Naive B cell (primary cell): Measurements from ENCODE around the gene PDE8A. TPM values are rescaled to one million over a fixed set of nuclear protein-coding genes. Genes with fewer than 3 reads are reported as not detected.

Experiments used
- ATAC-seq, 2 donors: fragments of 150-1000 bp; cut with Tn5 transposase; 2 replicates each; pipeline ENCODE4 v1.10.0; 2021; ENCODE audit warnings: low read depth in 2 of 2, mild to moderate bottlenecking in 2 of 2, moderate library complexity in 2 of 2
- DNase-seq: peaks from one replicate; pipeline ENCODE4 v3.0.0; 2022
- H3K27ac Mint-ChIP-seq, 6 donors: one replicate each; pipeline ENCODE4 v1.8.0; 2020 to 2022; ENCODE audit warnings: mild to moderate bottlenecking in 6 of 6, mixed read lengths in 6 of 6, moderate library complexity in 5 of 6, inconsistent platforms in 2 of 6
- H3K27me3 Mint-ChIP-seq, 3 donors: one replicate each; pipeline ENCODE4 v1.8.0; 2021 to 2022; ENCODE audit warnings: mixed read lengths in 3 of 3, mild to moderate bottlenecking in 1 of 3
- H3K36me3 Mint-ChIP-seq, 2 donors: one replicate each; pipeline ENCODE4 v1.8.0; 2020 to 2022; ENCODE audit warnings: mixed read lengths in 2 of 2, inconsistent platforms in 1 of 2, mild to moderate bottlenecking in 1 of 2
- H3K4me1 Mint-ChIP-seq, 3 donors: one replicate each; pipeline ENCODE4 v1.8.0; 2020 to 2022; ENCODE audit warnings: mixed read lengths in 3 of 3, inconsistent platforms in 1 of 3, mild to moderate bottlenecking in 1 of 3, moderate library complexity in 1 of 3
- H3K4me3 Mint-ChIP-seq, 8 donors: one replicate each; pipeline ENCODE4 v1.8.0; 2020 to 2022; ENCODE audit warnings: mild to moderate bottlenecking in 8 of 8, mixed read lengths in 8 of 8, moderate library complexity in 8 of 8, inconsistent platforms in 2 of 8
- H3K9me3 Mint-ChIP-seq, 7 donors: one replicate each; pipeline ENCODE4 v1.8.0; 2020 to 2022; ENCODE audit warnings: mixed read lengths in 7 of 7, mild to moderate bottlenecking in 5 of 7, inconsistent platforms in 2 of 7, moderate library complexity in 1 of 7
- polyA plus RNA-seq, 6 donors: library from polyadenylated mRNA; unstranded; fragments of 300-500 nt; fragmentation: Illumina TruSeq; gene quantifications; one replicate each; pipeline ENCODE4 v1.2.3, GENCODE V29; 2021; ENCODE audit warnings: low read depth in 6 of 6

The PDE8A gene
- polyA plus RNA-seq, 6 donors from 2014 or later: 3.1 to 6.5 (median 4.0) TPM

- peaks cover 3 to 6% of the 10 kb centered on the region in 2 donors for H3K36me3 Mint-ChIP-seq
- no peak overlapping the region for H3K4me3 Mint-ChIP-seq
- no peak for DNase-seq
- ATAC-seq: no peak
- H3K27me3 Mint-ChIP-seq: no peaks in the 10 kb centered on the region
- H3K9me3 Mint-ChIP-seq: no peaks in the 10 kb centered on the region
- no peak overlapping the region for H3K27ac Mint-ChIP-seq
- H3K4me1 Mint-ChIP-seq: no peaks in the 10 kb centered on the region
Observed at GRCh38 chr15:85108136-85108535, 126.5 kb downstream of the PDE8A start.

GRCh38 chr15:85109333-85109732 lies 127.7 kb downstream of the PDE8A start:
- Mint-ChIP-seq H3K27me3 (no peaks in the 10 kb centered on the region), H3K27ac (no peak overlapping the region), H3K9me3 (no peaks in the 10 kb centered on the region), H3K4me3 (no peak overlapping the region), H3K36me3 (peaks cover 9 to 12% of the 10 kb centered on the region in 2 donors), H3K4me1 (no peaks in the 10 kb centered on the region)
- DNase-seq: no peak
- ATAC-seq: no peak

GRCh38 chr15:85112997-85113396 lies 131.3 kb downstream of the PDE8A start:
- Mint-ChIP-seq H3K27me3 (no peaks in the 10 kb centered on the region), H3K4me3 (no peak overlapping the region), H3K36me3 (peaks cover 26% of the 10 kb centered on the region in 2 donors), H3K27ac (no peak overlapping the region), H3K9me3 (no peaks in the 10 kb centered on the region), H3K4me1 (peaks cover 0 to 2% (median 0%) of the 10 kb centered on the region in 3 donors)
- DNase-seq: no peak
- no peak for ATAC-seq

- Mint-ChIP-seq H3K4me1 (peaks cover 0 to 2% (median 0%) of the 10 kb centered on the region in 3 donors), H3K27ac (peak overlapping the region in 2 of 6 donors; percentile 54 to 82), H3K9me3 (no peaks in the 10 kb centered on the region), H3K27me3 (no peaks in the 10 kb centered on the region), H3K4me3 (no peak overlapping the region), H3K36me3 (peaks cover 34 to 35% of the 10 kb centered on the region in 2 donors)
- ATAC-seq (no peak), DNase-seq (no peak)
Observed at GRCh38 chr15:85114886-85115285, 133.2 kb downstream of the PDE8A start.

GRCh38 chr15:85116066-85116465 lies 134.4 kb downstream of the PDE8A start:
- Mint-ChIP-seq H3K9me3 (no peaks in the 10 kb centered on the region), H3K4me3 (no peak overlapping the region), H3K4me1 (peaks cover 0 to 2% (median 0%) of the 10 kb centered on the region in 3 donors), H3K36me3 (peaks cover 40 to 42% of the 10 kb centered on the region in 2 donors), H3K27ac (peak overlapping the region in 1 of 6 donors; percentile 67), H3K27me3 (no peaks in the 10 kb centered on the region)
- no peak for DNase-seq
- no peak for ATAC-seq

GRCh38 chr15:85116494-85116893 lies 134.8 kb downstream of the PDE8A start:
- Mint-ChIP-seq H3K4me1 (peaks cover 0 to 2% (median 0%) of the 10 kb centered on the region in 3 donors), H3K27me3 (no peaks in the 10 kb centered on the region), H3K36me3 (peaks cover 39 to 45% of the 10 kb centered on the region in 2 donors), H3K27ac (no peak overlapping the region), H3K4me3 (no peak overlapping the region), H3K9me3 (no peaks in the 10 kb centered on the region)
- ATAC-seq (no peak), DNase-seq (no peak)

GRCh38 chr15:85116925-85117646 lies 135.4 kb downstream of the PDE8A start:
- Mint-ChIP-seq H3K36me3 (peaks cover 39 to 51% of the 10 kb centered on the region in 2 donors), H3K9me3 (no peaks in the 10 kb centered on the region), H3K27me3 (no peaks in the 10 kb centered on the region), H3K4me3 (no peak overlapping the region), H3K27ac (no peak overlapping the region), H3K4me1 (peaks cover 0 to 2% (median 0%) of the 10 kb centered on the region in 3 donors)
- DNase-seq (no peak), ATAC-seq (no peak)

GRCh38 chr15:85118173-85118572 lies 136.5 kb downstream of the PDE8A start:
- DNase-seq: no peak
- Mint-ChIP-seq H3K4me3 (no peak overlapping the region), H3K4me1 (peaks cover 0 to 2% (median 0%) of the 10 kb centered on the region in 3 donors), H3K9me3 (no peaks in the 10 kb centered on the region), H3K27me3 (no peaks in the 10 kb centered on the region), H3K27ac (peak overlapping the region in 1 of 6 donors; percentile 10), H3K36me3 (peaks cover 44 to 50% of the 10 kb centered on the region in 2 donors)
- ATAC-seq: no peak

- DNase-seq: no peak
- no peaks in the 10 kb centered on the region for H3K27me3 Mint-ChIP-seq
- no peaks in the 10 kb centered on the region for H3K9me3 Mint-ChIP-seq
- no peak overlapping the region for H3K4me3 Mint-ChIP-seq
- H3K4me1 Mint-ChIP-seq: peaks cover 0 to 2% (median 0%) of the 10 kb centered on the region in 3 donors
- no peak for ATAC-seq
- H3K27ac Mint-ChIP-seq: peak overlapping the region in 1 of 6 donors; percentile 10
- H3K36me3 Mint-ChIP-seq: peaks cover 44 to 50% of the 10 kb centered on the region in 2 donors
Observed at GRCh38 chr15:85118581-85118980, 136.9 kb downstream of the PDE8A start.

- Mint-ChIP-seq H3K36me3 (peaks cover 52 to 58% of the 10 kb centered on the region in 2 donors), H3K27ac (no peak overlapping the region), H3K4me1 (peaks cover 0 to 5% (median 2%) of the 10 kb centered on the region in 3 donors), H3K9me3 (no peaks in the 10 kb centered on the region), H3K4me3 (no peak overlapping the region), H3K27me3 (no peaks in the 10 kb centered on the region)
- ATAC-seq (no peak), DNase-seq (no peak)
Observed at GRCh38 chr15:85120351-85121113, 138.9 kb downstream of the PDE8A start.

GRCh38 chr15:85124173-85124572 lies 142.5 kb downstream of the PDE8A start:
- peaks cover 0 to 5% (median 0%) of the 10 kb centered on the region in 3 donors for H3K4me1 Mint-ChIP-seq
- ATAC-seq (no peak), DNase-seq (no peak)
- no peak overlapping the region for H3K4me3 Mint-ChIP-seq
- peaks cover 46 to 48% of the 10 kb centered on the region in 2 donors for H3K36me3 Mint-ChIP-seq
- no peaks in the 10 kb centered on the region for H3K27me3 Mint-ChIP-seq
- H3K9me3 Mint-ChIP-seq: no peaks in the 10 kb centered on the region
- no peak overlapping the region for H3K27ac Mint-ChIP-seq

GRCh38 chr15:85125056-85125661 lies 143.5 kb downstream of the PDE8A start:
- H3K36me3 Mint-ChIP-seq: peaks cover 56 to 57% of the 10 kb centered on the region in 2 donors
- H3K27ac Mint-ChIP-seq: no peak overlapping the region
- no peaks in the 10 kb centered on the region for H3K9me3 Mint-ChIP-seq
- peaks cover 0 to 5% (median 0%) of the 10 kb centered on the region in 3 donors for H3K4me1 Mint-ChIP-seq
- H3K27me3 Mint-ChIP-seq: no peaks in the 10 kb centered on the region
- H3K4me3 Mint-ChIP-seq: no peak overlapping the region
- DNase-seq (no peak), ATAC-seq (no peak)

- DNase-seq (no peak), ATAC-seq (no peak)
- peaks cover 0 to 5% (median 0%) of the 10 kb centered on the region in 3 donors for H3K4me1 Mint-ChIP-seq
- H3K27ac Mint-ChIP-seq: no peak overlapping the region
- H3K4me3 Mint-ChIP-seq: no peak overlapping the region
- peaks cover 61 to 67% of the 10 kb centered on the region in 2 donors for H3K36me3 Mint-ChIP-seq
- H3K9me3 Mint-ChIP-seq: peaks cover 0 to 8% (median 1%) of the 10 kb centered on the region in 7 donors
- H3K27me3 Mint-ChIP-seq: no peaks in the 10 kb centered on the region
Observed at GRCh38 chr15:85128621-85129020, 147.0 kb downstream of the PDE8A start.
